Stimulated activated CD8-positive, alpha-beta memory T cell treated with anti-CD3 and anti-CD28 coated beads, Interleukin-4, amount 100 ng/mL, for 24 hours (primary cell): Measurements from ENCODE around the gene CFAP46.

Experiments
- DNase-seq: peaks from one replicate; pipeline ENCODE4 v3.0.0-alpha.2; 2020; ENCODE audit warnings: low read depth

CFAP46 gene

GRCh38 chr10:132942101-132943057, at the start of gene CFAP46:
Gene CFAP46, minus strand, starts transcription at chr10:132942570. Its CDS starts 86 bp downstream, at chr10:132942484.
- no peak for DNase-seq

GRCh38 chr10:132991706-132992432, 49.5 kb upstream of the CFAP46 start:
- DNase-seq: no peak

- DNase-seq: no peak
Measured at GRCh38 chr10:132990684-132991545, 48.5 kb upstream of the CFAP46 start.

GRCh38 chr10:132989476-132990415, 47.4 kb upstream of the CFAP46 start:
- DNase-seq: no peak

- no peak for DNase-seq
Measured at GRCh38 chr10:132988988-132989387, 46.6 kb upstream of the CFAP46 start.

GRCh38 chr10:132987671-132988571, 45.6 kb upstream of the CFAP46 start:
- no peak for DNase-seq

GRCh38 chr10:132986978-132987377, 44.6 kb upstream of the CFAP46 start:
- no peak for DNase-seq

- DNase-seq: no peak
Measured at GRCh38 chr10:132986576-132986975, 44.2 kb upstream of the CFAP46 start.

- DNase-seq: no peak
Measured at GRCh38 chr10:132986076-132986475, 43.7 kb upstream of the CFAP46 start.

- DNase-seq: no peak
Measured at GRCh38 chr10:132985546-132985900, 43.2 kb upstream of the CFAP46 start.

GRCh38 chr10:132984801-132985545, 42.6 kb upstream of the CFAP46 start:
- no peak for DNase-seq

- no peak for DNase-seq
Measured at GRCh38 chr10:132984008-132984295, 41.6 kb upstream of the CFAP46 start.

- DNase-seq: no peak
Measured at GRCh38 chr10:132983252-132984007, 41.1 kb upstream of the CFAP46 start.

- no peak for DNase-seq
Measured at GRCh38 chr10:132982301-132982989, 40.1 kb upstream of the CFAP46 start.

GRCh38 chr10:132981746-132982145, 39.4 kb upstream of the CFAP46 start:
- no peak for DNase-seq

- no peak for DNase-seq
Measured at GRCh38 chr10:132981173-132981555, 38.8 kb upstream of the CFAP46 start.

GRCh38 chr10:132980426-132981172, 38.2 kb upstream of the CFAP46 start:
- DNase-seq: no peak
